ENCODE data around the gene CNFN.

DNA sequence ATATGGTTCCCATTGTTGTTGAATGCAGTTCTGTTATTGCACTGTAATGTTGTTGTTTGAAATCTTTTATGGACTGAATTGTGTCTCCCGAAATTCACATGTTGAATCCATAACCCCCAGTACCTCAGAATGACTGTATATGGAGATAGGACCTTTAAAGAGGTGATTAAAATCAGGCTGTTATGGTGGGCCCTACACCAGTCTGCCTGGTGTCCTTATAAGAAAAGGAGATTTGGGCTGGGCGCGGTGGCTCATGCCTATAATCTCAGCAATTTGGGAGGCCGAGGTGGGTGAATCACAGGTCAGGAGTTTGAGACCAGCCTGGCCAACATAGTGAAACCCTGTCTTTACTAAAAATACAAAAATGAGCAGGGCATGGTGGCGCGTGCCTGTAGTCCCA is 45.2 kb upstream of the CNFN start:
- TF ChIP-seq CTCF (IDR thresholded peaks at IDR 0.05) (no peak), POLR2A (IDR thresholded peaks at IDR 0.05) (no peak), EP300 (IDR thresholded peaks at IDR 0.05) (no peak)

Measured in ovary (tissue), 3 donors.